ENCODE results near the gene PBXIP1.

Gene PBXIP1

GRCh38 chr1:154956544-154956941 is 644 bp upstream of the PBXIP1 start:
- DNase-seq = no peak

GRCh38 chr1:154955039-154955717 is 721 bp downstream of the PBXIP1 start:
- DNase-seq = peak; percentile 69 to 99 (median 93)

- DNase-seq = no peak
Measured at GRCh38 chr1:154954541-154954940, 1.4 kb downstream of the PBXIP1 start.

- DNase-seq = no peak
Measured at GRCh38 chr1:154953611-154954038, 2.3 kb downstream of the PBXIP1 start.

- DNase-seq = no peak
Measured at GRCh38 chr1:154952664-154953063, 3.2 kb downstream of the PBXIP1 start.

- DNase-seq = peak in 4 of 5 experiments; percentile 52 to 76 (median 69)
Measured at GRCh38 chr1:154951901-154952657, 3.8 kb downstream of the PBXIP1 start.

GRCh38 chr1:154948079-154948478 is 7.8 kb downstream of the PBXIP1 start:
- DNase-seq = no peak

GRCh38 chr1:154945962-154946850 is 9.7 kb downstream of the PBXIP1 start:
- DNase-seq = no peak

- no peak for DNase-seq
Measured at GRCh38 chr1:154945160-154945961, 10.5 kb downstream of the PBXIP1 start.

- no peak for DNase-seq
Measured at GRCh38 chr1:154944401-154945159, 11.3 kb downstream of the PBXIP1 start.

GRCh38 chr1:154943649-154944400 is 12.1 kb downstream of the PBXIP1 start:
- DNase-seq = peak in 1 of 5 experiments; percentile 51

GRCh38 chr1:154941333-154942013 is 14.4 kb downstream of the PBXIP1 start:
- DNase-seq = peak in 1 of 5 experiments; percentile 40

- DNase-seq = peak in 1 of 5 experiments; percentile 78
Measured at GRCh38 chr1:154940651-154941194, 15.2 kb downstream of the PBXIP1 start.

- no peak for DNase-seq
Measured at GRCh38 chr1:154940213-154940560, 15.7 kb downstream of the PBXIP1 start.

- no peak for DNase-seq
Measured at GRCh38 chr1:154938604-154939399, 17.1 kb downstream of the PBXIP1 start.

GRCh38 chr1:154937988-154938386 is 17.9 kb downstream of the PBXIP1 start:
- DNase-seq = no peak

GRCh38 chr1:154937085-154937987 is 18.6 kb downstream of the PBXIP1 start:
- peak; percentile 78 to 98 (median 91) for DNase-seq

Measured in T-helper 2 cell (primary cell).